Endodermal cell (in vitro differentiated cells): ENCODE data around the gene EIF2B4. TPM values are rescaled to one million over a fixed set of nuclear protein-coding genes. Genes with fewer than 3 reads are reported as not detected.
"Not testable (repeated sequence)": the region's sequence is repeated elsewhere in the genome, so short reads cannot be mapped to it uniquely, and the experiment has no call there.

Experiments
- DNase-seq: peaks from one replicate; pipeline ENCODE4 v3.0.0-alpha.2; 2017
- H3K27ac ChIP-seq: 2 replicates; pipeline ENCODE4 v1.5.1; 2013; ENCODE audit warnings: mild to moderate bottlenecking, low read depth, low read length, moderate library complexity
- H3K27me3 ChIP-seq: 2 replicates; pipeline ENCODE4 v1.6.1; 2013; ENCODE audit warnings: mild to moderate bottlenecking, low read length, moderate library complexity; ENCODE audit not compliant: insufficient read depth, control insufficient read depth, poor library complexity, severe bottlenecking
- H3K36me3 ChIP-seq: 2 replicates; pipeline ENCODE4 v1.7.0; 2013; ENCODE audit warnings: mild to moderate bottlenecking, low read length, moderate library complexity; ENCODE audit not compliant: control insufficient read depth, insufficient read depth
- H3K4me1 ChIP-seq: one replicate; pipeline ENCODE4 v1.7.0; 2013; ENCODE audit warnings: low read length; ENCODE audit not compliant: control insufficient read depth, insufficient read depth
- H3K4me3 ChIP-seq: 2 replicates; pipeline ENCODE4 v1.5.1; 2013; ENCODE audit warnings: mild to moderate bottlenecking, low read length, moderate library complexity
- H3K9ac ChIP-seq: 2 replicates; pipeline ENCODE4 v1.6.1; 2013; ENCODE audit warnings: mild to moderate bottlenecking, low read length, moderate library complexity; ENCODE audit not compliant: poor library complexity, severe bottlenecking; ENCODE audit errors: extremely low read depth
- H3K9me3 ChIP-seq: 2 replicates; pipeline ENCODE4 v1.6.1; 2013; ENCODE audit warnings: mild to moderate bottlenecking, low read length, moderate library complexity; ENCODE audit not compliant: control insufficient read depth
- H3K27ac Mint-ChIP-seq: 2 replicates; pipeline ENCODE4 v1.8.0; 2020; ENCODE audit warnings: mixed read lengths
- H3K27me3 Mint-ChIP-seq: 2 replicates; pipeline ENCODE4 v1.8.0; 2021; ENCODE audit warnings: mild to moderate bottlenecking, mixed read lengths; ENCODE audit not compliant: insufficient read depth
- H3K36me3 Mint-ChIP-seq: 2 replicates; pipeline ENCODE4 v1.8.0; 2020; ENCODE audit warnings: low read depth, mixed read lengths
- H3K4me1 Mint-ChIP-seq: 2 replicates; pipeline ENCODE4 v1.8.0; 2020; ENCODE audit warnings: mixed read lengths
- H3K4me3 Mint-ChIP-seq: 2 replicates; pipeline ENCODE4 v1.8.0; 2020; ENCODE audit warnings: mild to moderate bottlenecking, moderate library complexity, mixed read lengths
- H3K9me3 Mint-ChIP-seq: 2 replicates; pipeline ENCODE4 v1.8.0; 2020; ENCODE audit warnings: mild to moderate bottlenecking, mixed read lengths
- CTCF ChIP-seq: fragments of 200-600 bp; sonication (generic); conservative IDR thresholded peaks from 2 replicates; pipeline ENCODE4 v1.5.0; 2021; ENCODE audit warnings: antibody characterized with exemption, mild to moderate bottlenecking
- whole genome bisulfite sequencing, 2 experiments: methylation state at CpG; one replicate each; pipeline versions ENCODE4 v1.1.5 to v1.1.7; 2013; ENCODE audit warnings: missing lambda C conversion rate in 2 of 2, mixed read lengths in 1 of 2; ENCODE audit not compliant: insufficient coverage in 1 of 2, insufficient read length in 1 of 2; 5-methylcytosine and 5-hydroxymethylcytosine counted together
- total RNA-seq, 2 donors: library from RNA; stranded (reverse); fragmentation: NEBNext Ultra II Directional in 1 of 2; extraction: Animal tissue kit (Norgen Biotek cat#: 25700) in 1 of 2; gene quantifications; 2 replicates in 1 of 2; 3 replicates in 1 of 2; pipeline ENCODE4 v1.2.1, GENCODE V29; 2021

The EIF2B4 gene
- total RNA-seq, 2 donors from 2014 or later: 56.7 to 58.6 TPM

GRCh38 chr2:27353762-27354596 is 16.2 kb downstream of the EIF2B4 start:
- H3K27me3 Mint-ChIP-seq: no peaks in the 10 kb centered on the region
- TF ChIP-seq CTCF: no peak
- no peak overlapping the region for H3K4me3 ChIP-seq
- peaks cover 26% of the 10 kb centered on the region for H3K36me3 Mint-ChIP-seq
- peak overlapping the region; percentile 25 for H3K27ac Mint-ChIP-seq
- peaks cover 13% of the 10 kb centered on the region for H3K9me3 Mint-ChIP-seq
- no peaks in the 10 kb centered on the region for H3K36me3 ChIP-seq
- H3K27me3 ChIP-seq: no peaks in the 10 kb centered on the region
- WGBS, 2 experiments: 94% methylated on average over 6 to 7 of the region's 7 CpGs
- H3K4me1 Mint-ChIP-seq: peaks cover 20% of the 10 kb centered on the region
- H3K9ac ChIP-seq: no peak overlapping the region
- H3K4me3 Mint-ChIP-seq: peak overlapping the region; percentile 94
- H3K27ac ChIP-seq: no peak overlapping the region
- peaks cover 11% of the 10 kb centered on the region for H3K9me3 ChIP-seq
- no peak for DNase-seq
- H3K4me1 ChIP-seq: no peaks in the 10 kb centered on the region

- not testable (repeated sequence) for H3K27me3 ChIP-seq, H3K27ac ChIP-seq, H3K36me3 ChIP-seq, DNase-seq, H3K27me3 Mint-ChIP-seq, H3K9ac ChIP-seq, H3K9me3 ChIP-seq, H3K4me1 ChIP-seq, H3K9me3 Mint-ChIP-seq, H3K4me3 ChIP-seq
- H3K4me3 Mint-ChIP-seq: peak overlapping the region; percentile 94
- peaks cover 20% of the 10 kb centered on the region for H3K4me1 Mint-ChIP-seq
- H3K27ac Mint-ChIP-seq: peak overlapping the region; percentile 25
- peaks cover 22% of the 10 kb centered on the region for H3K36me3 Mint-ChIP-seq
- WGBS, 2 experiments: 96 to 100% methylated on average over 2 to 5 of the region's 5 CpGs
These were observed 16.8 kb downstream of the EIF2B4 start for GRCh38 chr2:27353386-27353761.

- Histone ChIP-seq H3K9ac (no peak overlapping the region), H3K27ac (no peak overlapping the region), H3K36me3 (no peaks in the 10 kb centered on the region), H3K27me3 (no peaks in the 10 kb centered on the region), H3K4me3 (no peak overlapping the region), H3K4me1 (no peaks in the 10 kb centered on the region), H3K9me3 (no peaks in the 10 kb centered on the region)
- H3K36me3 Mint-ChIP-seq: peaks cover 18% of the 10 kb centered on the region
- H3K27me3 Mint-ChIP-seq: no peaks in the 10 kb centered on the region
- peaks cover under 1% of the 10 kb centered on the region for H3K9me3 Mint-ChIP-seq
- peaks cover 17% of the 10 kb centered on the region for H3K4me1 Mint-ChIP-seq
- no peak overlapping the region for H3K27ac Mint-ChIP-seq
- no peak overlapping the region for H3K4me3 Mint-ChIP-seq
- TF ChIP-seq CTCF: no peak
- no peak for DNase-seq
- 93 to 94% methylated on average over 6 of the region's 6 CpGs for WGBS, 2 experiments
These were observed 18.1 kb downstream of the EIF2B4 start for GRCh38 chr2:27351802-27352598.
